Measurements from ENCODE around the gene ACD. TPM values are rescaled to one million over a fixed set of nuclear protein-coding genes. Genes with fewer than 3 reads are reported as not detected.

Gene ACD
- total and polyA plus RNA-seq, 9 of the 15 experiments (the other 6 are each of a cell fraction or from before 2014, with no cell fraction given), result 4.2 to 47.4 (median 19.2) TPM

- TF ChIP-seq ARID4B (CRISPR knock-in tag; IDR thresholded peaks at IDR 0.05) (no peak), RFX7 (CRISPR knock-in tag; IDR thresholded peaks at IDR 0.05) (no peak), SIN3B (IDR thresholded peaks at IDR 0.05; ENCODE audit: low read depth) (no peak), TEAD2 (tag; IDR thresholded peaks at IDR 0.05) (no peak), MCM2 (IDR thresholded peaks at IDR 0.05; ENCODE audit: low read depth) (no peak), TAF1 (IDR thresholded peaks at IDR 0.05; ENCODE audit: control insufficient read depth, extremely low read depth, insufficient read depth, low read length, severe bottlenecking) (no peak), SNIP1 (IDR thresholded peaks at IDR 0.05; ENCODE audit: low read depth) (no peak), TGIF2 (CRISPR knock-in tag; IDR thresholded peaks at IDR 0.05) (no peak), CTBP1 (IDR thresholded peaks at IDR 0.05; ENCODE audit: borderline replicate concordance) (no peak), CSDE1 (IDR thresholded peaks at IDR 0.05) (no peak)
Observed at GRCh38 chr16:67708368-67708771, 48.3 kb upstream of the ACD start (continued).

Measured in K562 (cell line).